KMS-11 (cell line): ENCODE measurements around the gene PLET1.

Experiments
- H2AFZ ChIP-seq: fragments of 200-600 bp; sonication (generic); 2 replicates; pipeline ENCODE4 v1.6.1; 2016; ENCODE audit warnings: antibody characterized with exemption, mixed run types, low read depth
- H3K27ac ChIP-seq: fragments of 200-600 bp; sonication (generic); 2 replicates; pipeline ENCODE4 v1.6.1; 2016; ENCODE audit warnings: mild to moderate bottlenecking, mixed run types
- H3K27me3 ChIP-seq: fragments of 200-600 bp; sonication (generic); 2 replicates; pipeline ENCODE4 v1.6.1; 2017; ENCODE audit warnings: mild to moderate bottlenecking, low read depth, mixed run types, moderate library complexity; ENCODE audit not compliant: insufficient read depth
- H3K36me3 ChIP-seq: fragments of 200-600 bp; sonication (generic); 2 replicates; pipeline ENCODE4 v1.6.1; 2017; ENCODE audit warnings: mild to moderate bottlenecking, mixed run types; ENCODE audit not compliant: insufficient read depth
- H3K4me1 ChIP-seq: fragments of 200-600 bp; sonication (generic); 2 replicates; pipeline ENCODE4 v1.6.1; 2016; ENCODE audit warnings: mild to moderate bottlenecking, low read depth, mixed run types; ENCODE audit not compliant: poor library complexity, severe bottlenecking
- H3K4me2 ChIP-seq: fragments of 200-600 bp; sonication (generic); 2 replicates; pipeline ENCODE4 v1.7.0; 2016; ENCODE audit warnings: mild to moderate bottlenecking, mixed run types
- H3K4me3 ChIP-seq: fragments of 200-600 bp; sonication (generic); IDR thresholded peaks from 2 replicates; pipeline ENCODE4 v1.6.1; 2017; ENCODE audit warnings: low read depth, low read length, mixed read lengths; ENCODE audit not compliant: insufficient read depth
- H3K79me2 ChIP-seq: fragments of 200-600 bp; sonication (generic); 2 replicates; pipeline ENCODE4 v1.6.1; 2016; ENCODE audit warnings: low read depth, mixed run types; ENCODE audit not compliant: insufficient read depth
- H3K9ac ChIP-seq: fragments of 200-600 bp; sonication (generic); 2 replicates; pipeline ENCODE4 v1.6.1; 2016; ENCODE audit warnings: mild to moderate bottlenecking, mixed run types
- H4K20me1 ChIP-seq: fragments of 200-600 bp; sonication (generic); 2 replicates; pipeline ENCODE4 v1.6.1; 2016; ENCODE audit warnings: mild to moderate bottlenecking, mixed run types; ENCODE audit not compliant: insufficient read depth
- TF ChIP-seq, protein P1 (sequence below): fragments of 200-600 bp; sonication (generic); conservative IDR thresholded peaks from 2 replicates; pipeline ENCODE4 v1.6.1; 2017; ENCODE audit warnings: low read depth, mild to moderate bottlenecking, antibody characterized with exemption, low read length, moderate library complexity, mixed read lengths

Gene PLET1

DNA sequence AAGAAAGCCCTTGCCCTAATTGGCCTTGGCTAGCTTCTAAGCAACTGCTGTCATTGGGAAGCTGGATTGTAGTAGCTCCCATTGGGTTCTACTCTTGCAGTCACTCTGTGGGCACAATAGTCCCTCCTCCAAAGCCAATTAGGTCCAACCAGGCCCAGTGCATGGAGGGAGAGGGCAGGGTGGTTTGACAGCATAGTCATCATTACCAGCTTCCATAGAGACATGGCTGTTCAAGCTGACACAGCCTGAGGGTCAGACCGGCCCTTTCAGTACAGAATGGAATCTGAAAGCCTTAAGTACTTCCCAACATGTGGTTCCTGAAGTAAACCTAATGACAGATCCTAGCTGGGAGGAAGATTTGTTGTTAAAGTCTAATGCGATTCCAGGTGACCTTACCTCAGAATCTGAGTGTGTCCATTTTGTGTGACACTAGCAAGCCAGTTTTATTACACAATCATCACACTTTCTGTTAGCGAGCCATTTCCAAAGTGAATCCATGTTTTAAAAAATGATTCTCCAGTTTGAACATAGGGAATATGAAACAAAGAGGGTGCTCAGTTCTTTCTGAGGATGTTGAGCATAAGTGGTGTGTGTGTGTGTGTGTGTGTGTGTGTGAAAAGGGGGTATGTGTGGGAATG lies 6.9 kb downstream of the PLET1 start:
- Histone ChIP-seq H3K27me3 (no peaks in the 10 kb centered on the region), H3K9ac (no peak overlapping the region), H4K20me1 (no peaks in the 10 kb centered on the region), H3K79me2 (no peaks in the 10 kb centered on the region), H2AFZ (no peak overlapping the region), H3K4me3 (no peak overlapping the region), H3K36me3 (no peaks in the 10 kb centered on the region), H3K27ac (no peak overlapping the region), H3K4me1 (no peaks in the 10 kb centered on the region), H3K4me2 (no peak overlapping the region)
- TF ChIP-seq, protein P1, sequence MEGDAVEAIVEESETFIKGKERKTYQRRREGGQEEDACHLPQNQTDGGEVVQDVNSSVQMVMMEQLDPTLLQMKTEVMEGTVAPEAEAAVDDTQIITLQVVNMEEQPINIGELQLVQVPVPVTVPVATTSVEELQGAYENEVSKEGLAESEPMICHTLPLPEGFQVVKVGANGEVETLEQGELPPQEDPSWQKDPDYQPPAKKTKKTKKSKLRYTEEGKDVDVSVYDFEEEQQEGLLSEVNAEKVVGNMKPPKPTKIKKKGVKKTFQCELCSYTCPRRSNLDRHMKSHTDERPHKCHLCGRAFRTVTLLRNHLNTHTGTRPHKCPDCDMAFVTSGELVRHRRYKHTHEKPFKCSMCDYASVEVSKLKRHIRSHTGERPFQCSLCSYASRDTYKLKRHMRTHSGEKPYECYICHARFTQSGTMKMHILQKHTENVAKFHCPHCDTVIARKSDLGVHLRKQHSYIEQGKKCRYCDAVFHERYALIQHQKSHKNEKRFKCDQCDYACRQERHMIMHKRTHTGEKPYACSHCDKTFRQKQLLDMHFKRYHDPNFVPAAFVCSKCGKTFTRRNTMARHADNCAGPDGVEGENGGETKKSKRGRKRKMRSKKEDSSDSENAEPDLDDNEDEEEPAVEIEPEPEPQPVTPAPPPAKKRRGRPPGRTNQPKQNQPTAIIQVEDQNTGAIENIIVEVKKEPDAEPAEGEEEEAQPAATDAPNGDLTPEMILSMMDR: no peak

GRCh38 chr11:112249871-112250610 lies 10.6 kb downstream of the PLET1 start:
- no peaks in the 10 kb centered on the region for H3K4me1 ChIP-seq
- no peaks in the 10 kb centered on the region for H4K20me1 ChIP-seq
- TF ChIP-seq, protein P1: no peak
- no peaks in the 10 kb centered on the region for H3K79me2 ChIP-seq
- H3K36me3 ChIP-seq: no peaks in the 10 kb centered on the region
- no peak overlapping the region for H3K4me2 ChIP-seq
- no peak overlapping the region for H3K9ac ChIP-seq
- H2AFZ ChIP-seq: no peak overlapping the region
- H3K27ac ChIP-seq: no peak overlapping the region
- H3K4me3 ChIP-seq: no peak overlapping the region
- no peaks in the 10 kb centered on the region for H3K27me3 ChIP-seq

DNA sequence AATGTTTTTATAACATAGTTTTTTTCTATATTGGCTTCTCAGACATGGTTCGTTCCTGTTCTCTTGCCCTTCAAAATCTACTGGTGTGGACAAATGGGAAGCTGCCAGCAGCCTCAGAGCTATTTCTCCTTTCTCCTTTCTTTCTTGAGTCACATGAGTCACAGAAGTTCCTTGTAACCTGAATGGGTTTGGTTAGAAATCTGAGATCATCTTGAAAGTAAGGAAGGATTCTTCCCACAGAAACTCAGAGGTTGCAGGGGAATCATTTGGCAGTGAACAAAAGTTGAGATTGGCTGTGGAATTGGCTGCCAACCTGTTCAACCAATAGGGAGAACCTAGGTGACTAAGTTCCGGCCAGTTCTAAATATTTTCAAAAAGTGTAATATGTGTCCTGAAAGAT lies 12.5 kb downstream of the PLET1 start:
- Histone ChIP-seq H3K27me3 (no peaks in the 10 kb centered on the region), H3K27ac (no peak overlapping the region), H3K4me2 (no peak overlapping the region), H3K9ac (no peak overlapping the region), H3K79me2 (no peaks in the 10 kb centered on the region), H3K36me3 (no peaks in the 10 kb centered on the region), H3K4me1 (no peaks in the 10 kb centered on the region), H3K4me3 (no peak overlapping the region), H4K20me1 (no peaks in the 10 kb centered on the region), H2AFZ (no peak overlapping the region)
- TF ChIP-seq, protein P1: no peak

- Histone ChIP-seq H3K27ac (no peak overlapping the region), H3K36me3 (no peaks in the 10 kb centered on the region), H2AFZ (no peak overlapping the region), H3K27me3 (no peaks in the 10 kb centered on the region), H3K9ac (no peak overlapping the region), H3K79me2 (no peaks in the 10 kb centered on the region), H4K20me1 (no peaks in the 10 kb centered on the region), H3K4me3 (no peak overlapping the region), H3K4me1 (no peaks in the 10 kb centered on the region), H3K4me2 (no peak overlapping the region)
- TF ChIP-seq, protein P1: no peak
These were observed 13.5 kb downstream of the PLET1 start for GRCh38 chr11:112247201-112247600.
